G401 (cell line): ENCODE measurements around the gene ATF6B. TPM values are rescaled to one million over a fixed set of nuclear protein-coding genes. Genes with fewer than 3 reads are reported as not detected.
A peak's percentile ranks its signal among the peaks of the same experiment; 100 is the strongest.
"Not testable (repeated sequence)": the region's sequence is repeated elsewhere in the genome, so short reads cannot be mapped to it uniquely, and the experiment has no call there.

ENCODE experiments used
- DNase-seq: peaks from one replicate; pipeline ENCODE4 v3.0.0-alpha.2; 2015; ENCODE audit warnings: low spot score
- in situ Hi-C: cut with HindIII; loops from 2 replicates; pipeline ENCODE4 v1.10.0; 2016; ENCODE audit warnings: low sequenced_read_pairs, mixed read lengths
- total RNA-seq: library from RNA; depleted of rRNA; stranded (reverse); fragments of >200 nt; shearing (Covaris generic); gene quantifications from 2 replicates; pipeline ENCODE4 v1.2.3, GENCODE V29; 2014

The ATF6B gene
- total RNA-seq, 1 experiment from 2014 or later: 21.1 TPM

- no peak for DNase-seq
- in situ Hi-C loops: no loop called here
These were observed 16.5 kb downstream of the ATF6B start for GRCh38 chr6:32111424-32112066.

- in situ Hi-C loops: no loop called here
- DNase-seq: no peak
These were observed 17.4 kb downstream of the ATF6B start for GRCh38 chr6:32110632-32111031.

GRCh38 chr6:32109765-32110160 is 18.3 kb downstream of the ATF6B start:
- in situ Hi-C loops: no loop called here
- DNase-seq: no peak

- no peak for DNase-seq
- in situ Hi-C loops: no loop called here
These were observed 18.8 kb downstream of the ATF6B start, which contains the start of gene TNXB for GRCh38 chr6:32109114-32109764. TNXB (minus strand) TSS chr6:32109338; CDS start chr6:32098198, 11,140 bp downstream.

- no peak for DNase-seq
- in situ Hi-C loops: no loop called here
These were observed 19.3 kb downstream of the ATF6B start for GRCh38 chr6:32108727-32109113.

- in situ Hi-C loops: no loop called here
- no peak for DNase-seq
These were observed 19.9 kb downstream of the ATF6B start for GRCh38 chr6:32108094-32108627.

GRCh38 chr6:32107406-32107805 is 20.6 kb downstream of the ATF6B start:
- no peak for DNase-seq
- in situ Hi-C loops: no loop called here

GRCh38 chr6:32105433-32105832 is 22.6 kb downstream of the ATF6B start:
- in situ Hi-C loops: no loop called here
- DNase-seq: no peak

- in situ Hi-C loops: no loop called here
- DNase-seq: no peak
These were observed 25.8 kb downstream of the ATF6B start for GRCh38 chr6:32102255-32102654.

GRCh38 chr6:32100251-32100650 is 27.8 kb downstream of the ATF6B start:
- in situ Hi-C loops, DNase-seq: not testable (repeated sequence)

- in situ Hi-C loops: no loop called here
- no peak for DNase-seq
These were observed 30.7 kb downstream of the ATF6B start for GRCh38 chr6:32097364-32097763.

GRCh38 chr6:32096394-32097258 is 31.4 kb downstream of the ATF6B start:
- in situ Hi-C loops: no loop called here

GRCh38 chr6:32096087-32096393 is 32.0 kb downstream of the ATF6B start:
- no peak for DNase-seq
- in situ Hi-C loops: no loop called here

More at GRCh38 chr6:32096394-32097258, 31.4 kb downstream of the ATF6B start:
- no peak for DNase-seq

- in situ Hi-C loops: no loop called here
- peak; percentile 69 for DNase-seq
These were observed 32.5 kb downstream of the ATF6B start for GRCh38 chr6:32095338-32096086.

- DNase-seq: peak; percentile 97
- in situ Hi-C loops: no loop called here
These were observed 35.1 kb downstream of the ATF6B start for GRCh38 chr6:32092760-32093497.

GRCh38 chr6:32089082-32089828 is 38.8 kb downstream of the ATF6B start:
- no peak for DNase-seq
- in situ Hi-C loops: no loop called here

GRCh38 chr6:32088487-32089049 is 39.5 kb downstream of the ATF6B start:
- DNase-seq: no peak
- in situ Hi-C loops: no loop called here
